D721Med (cell line): ENCODE data around the gene CHEK2.
"Not testable (repeated sequence)": the region's sequence is repeated elsewhere in the genome, so short reads cannot be mapped to it uniquely, and the experiment has no call there.

Experiments
- DNase-seq: peaks from one replicate; pipeline ENCODE4 v3.0.0; 2011; ENCODE audit warnings: low spot score; ENCODE audit not compliant: insufficient read length
- FAIRE-seq: peaks from 2 replicates; lab custom pipeline; 2011; peaks lifted over from hg19 to GRCh38; lab: Jason Lieb, UNC
- CTCF ChIP-seq: IDR thresholded peaks from 2 replicates; pipeline ENCODE4 v1.5.1; 2012; ENCODE audit warnings: mild to moderate bottlenecking, control low read depth; ENCODE audit not compliant: insufficient read depth; ENCODE audit errors: missing control alignments

Gene CHEK2

GRCh38 chr22:28741200-28741784 lies 328 bp downstream of the CHEK2 start:
- DNase-seq (no peak), FAIRE-seq (no peak)
- TF ChIP-seq CTCF, result no peak

- not testable (repeated sequence) for DNase-seq, FAIRE-seq
Measured at GRCh38 chr22:28738876-28739275, 2.7 kb downstream of the CHEK2 start.

GRCh38 chr22:28737701-28738100 lies 3.9 kb downstream of the CHEK2 start:
- no peak for DNase-seq
- FAIRE-seq, result no peak
- TF ChIP-seq CTCF, result no peak

GRCh38 chr22:28736301-28737155 lies 5.1 kb downstream of the CHEK2 start:
- TF ChIP-seq CTCF, result no peak
- no peak for DNase-seq
- no peak for FAIRE-seq

GRCh38 chr22:28734393-28734792 lies 7.2 kb downstream of the CHEK2 start:
- TF ChIP-seq CTCF, result no peak
- DNase-seq (no peak), FAIRE-seq (no peak)

GRCh38 chr22:28730179-28730578 lies 11.4 kb downstream of the CHEK2 start:
- no peak for FAIRE-seq
- TF ChIP-seq CTCF, result no peak
- no peak for DNase-seq

GRCh38 chr22:28728621-28729313 lies 12.9 kb downstream of the CHEK2 start:
- no peak for TF ChIP-seq CTCF
- DNase-seq (no peak), FAIRE-seq (no peak)
